HG02588 (cell line): ENCODE data around the gene HARBI1.

Source experiments
- ATAC-seq: cut with Tn5 transposase; IDR thresholded peaks from one replicate; pipeline ENCODE4 v1.9.1; 2021; ENCODE audit warnings: mild to moderate bottlenecking, moderate library complexity; ENCODE audit not compliant: unreplicated experiment

HARBI1 gene

GRCh38 chr11:46555267-46556054 lies 61.6 kb downstream of the HARBI1 start:
- ATAC-seq, result no peak

GRCh38 chr11:46554213-46555147 lies 62.5 kb downstream of the HARBI1 start:
- no peak for ATAC-seq

GRCh38 chr11:46553814-46554212 lies 63.2 kb downstream of the HARBI1 start:
- ATAC-seq, result no peak
